ENCODE measurements around the gene ATOSB. TPM values are rescaled to one million over a fixed set of nuclear protein-coding genes. Genes with fewer than 3 reads are reported as not detected.

Gene ATOSB
- total and polyA plus RNA-seq, 2 experiments from 2014 or later: 2.3 to 6.1 TPM

DNA sequence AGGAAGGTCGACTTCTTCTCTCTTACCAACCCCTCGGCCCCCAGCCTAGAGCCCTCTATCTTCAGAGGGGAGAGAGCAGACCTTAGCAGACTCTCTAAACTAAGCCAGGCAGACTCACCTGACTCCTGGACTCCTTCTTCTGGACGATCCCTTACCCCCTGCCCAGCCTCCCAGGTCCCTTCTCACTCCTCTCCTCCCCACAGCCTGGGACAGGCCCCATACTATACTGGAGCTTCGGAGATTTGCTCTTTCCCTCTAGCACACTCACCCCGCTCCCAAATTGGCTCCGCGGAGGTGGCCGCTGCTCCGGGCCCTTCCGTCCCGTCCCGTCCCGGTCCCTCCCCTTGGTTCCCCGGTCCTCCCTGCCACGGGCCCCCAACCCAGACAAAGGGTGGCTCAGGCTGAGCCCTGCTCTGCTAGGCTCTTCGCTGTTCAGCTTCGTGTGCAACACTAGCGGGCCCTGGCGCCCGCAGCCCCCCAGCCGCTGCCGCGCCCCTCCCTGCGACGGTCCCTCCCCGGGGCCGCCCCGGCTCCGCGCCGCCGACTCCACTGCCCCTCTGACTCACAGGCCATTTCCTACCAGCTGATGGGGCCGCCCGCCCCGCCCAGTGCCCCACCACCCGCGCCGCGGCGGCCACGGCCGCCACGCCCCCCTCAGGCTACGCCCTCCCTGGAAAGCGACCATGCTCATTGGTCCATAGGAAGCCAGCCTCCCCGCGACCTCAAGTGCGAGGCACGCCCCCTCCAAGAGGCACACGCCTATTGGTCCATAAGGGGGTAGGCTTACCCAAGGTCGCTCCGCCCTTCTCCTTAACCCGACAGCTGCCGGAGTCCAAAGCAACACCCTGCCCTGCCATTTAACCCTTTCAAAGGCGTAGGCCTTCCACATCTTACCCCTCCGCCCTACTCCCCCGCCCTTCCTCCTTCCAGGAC is 4.4 kb downstream of the ATOSB start:
- Histone ChIP-seq H4K20me1 (replicated peaks; ENCODE audit: insufficient read depth) (no peaks in the 10 kb centered on the region), H2AFZ (peak overlapping the region; percentile 87; the same call in 1 of the 2 replicates), H3K36me3 (ENCODE audit: insufficient read depth) (no peaks in the 10 kb centered on the region), H3K27me3 (ENCODE audit: insufficient read depth) (no peaks in the 10 kb centered on the region), H3K9me2 (ENCODE audit: insufficient read depth) (no peaks in the 10 kb centered on the region), H3F3A (replicated peaks; ENCODE audit: low read depth) (0 out of 2 replicates have a peak, but pooled peaks cover 7% of the 10 kb centered on the region), H3K4me2 (peak overlapping the region; percentile 91), H3K79me2 (replicated peaks; ENCODE audit: insufficient read depth) (peaks cover 16% of the 10 kb centered on the region; the same call in 1 of the 2 replicates), H3K4me3 (peak overlapping the region; percentile 93), H3K4me1 (ENCODE audit: insufficient read depth) (peaks cover 16% of the 10 kb centered on the region), H3K27ac (ENCODE audit: low read depth) (no peak overlapping the region)
- peaks cover 12% of the 10 kb centered on the region for H3K27me3 Mint-ChIP-seq (ENCODE audit: insufficient read depth, low read depth, poor library complexity)
- TF ChIP-seq, protein P1, sequence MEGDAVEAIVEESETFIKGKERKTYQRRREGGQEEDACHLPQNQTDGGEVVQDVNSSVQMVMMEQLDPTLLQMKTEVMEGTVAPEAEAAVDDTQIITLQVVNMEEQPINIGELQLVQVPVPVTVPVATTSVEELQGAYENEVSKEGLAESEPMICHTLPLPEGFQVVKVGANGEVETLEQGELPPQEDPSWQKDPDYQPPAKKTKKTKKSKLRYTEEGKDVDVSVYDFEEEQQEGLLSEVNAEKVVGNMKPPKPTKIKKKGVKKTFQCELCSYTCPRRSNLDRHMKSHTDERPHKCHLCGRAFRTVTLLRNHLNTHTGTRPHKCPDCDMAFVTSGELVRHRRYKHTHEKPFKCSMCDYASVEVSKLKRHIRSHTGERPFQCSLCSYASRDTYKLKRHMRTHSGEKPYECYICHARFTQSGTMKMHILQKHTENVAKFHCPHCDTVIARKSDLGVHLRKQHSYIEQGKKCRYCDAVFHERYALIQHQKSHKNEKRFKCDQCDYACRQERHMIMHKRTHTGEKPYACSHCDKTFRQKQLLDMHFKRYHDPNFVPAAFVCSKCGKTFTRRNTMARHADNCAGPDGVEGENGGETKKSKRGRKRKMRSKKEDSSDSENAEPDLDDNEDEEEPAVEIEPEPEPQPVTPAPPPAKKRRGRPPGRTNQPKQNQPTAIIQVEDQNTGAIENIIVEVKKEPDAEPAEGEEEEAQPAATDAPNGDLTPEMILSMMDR (conservative IDR thresholded peaks at IDR 0.05; ENCODE audit: low read depth in 2 of 2): no peak
- TF ChIP-seq POLR2AphosphoS5 (IDR thresholded peaks at IDR 0.05; ENCODE audit: low read depth): 0 out of 2 replicates have a peak, but pooled peaks have one; percentile 36
- H3K36me3 Mint-ChIP-seq (ENCODE audit: low read depth): peaks cover under 1% of the 10 kb centered on the region; the same call in 1 of the 3 replicates
- H3K4me3 Mint-ChIP-seq: peak overlapping the region; percentile 78
- no peaks in the 10 kb centered on the region for H3K9me3 Mint-ChIP-seq
- ATAC-seq (peak; percentile 60), DNase-seq (ENCODE audit: low spot score) (peak; percentile 100)
- H3K4me1 Mint-ChIP-seq: peaks cover 31% of the 10 kb centered on the region
- no peak overlapping the region for H3K27ac Mint-ChIP-seq

- peaks cover 30% of the 10 kb centered on the region for H3K4me1 Mint-ChIP-seq
- Histone ChIP-seq H4K20me1 (replicated peaks; ENCODE audit: insufficient read depth) (no peaks in the 10 kb centered on the region), H3F3A (replicated peaks; ENCODE audit: low read depth) (0 out of 2 replicates have a peak, but pooled peaks cover 7% of the 10 kb centered on the region), H3K27me3 (ENCODE audit: insufficient read depth) (no peaks in the 10 kb centered on the region), H3K4me3 (peak overlapping the region; percentile 93), H3K36me3 (ENCODE audit: insufficient read depth) (no peaks in the 10 kb centered on the region), H2AFZ (no peak overlapping the region), H3K79me2 (replicated peaks; ENCODE audit: insufficient read depth) (peaks cover 16% of the 10 kb centered on the region; the same call in 1 of the 2 replicates), H3K9me2 (ENCODE audit: insufficient read depth) (no peaks in the 10 kb centered on the region), H3K27ac (ENCODE audit: low read depth) (no peak overlapping the region), H3K4me2 (peak overlapping the region; percentile 91; the same call in 1 of the 2 replicates), H3K4me1 (ENCODE audit: insufficient read depth) (peaks cover 16% of the 10 kb centered on the region)
- H3K9me3 Mint-ChIP-seq: no peaks in the 10 kb centered on the region
- peaks cover 6% of the 10 kb centered on the region; the same call in 2 of the 3 replicates for H3K36me3 Mint-ChIP-seq (ENCODE audit: low read depth)
- ATAC-seq (no peak), DNase-seq (ENCODE audit: low spot score) (no peak)
- peak overlapping the region; percentile 78 for H3K4me3 Mint-ChIP-seq
- H3K27me3 Mint-ChIP-seq (ENCODE audit: insufficient read depth, low read depth, poor library complexity): peaks cover 11% of the 10 kb centered on the region
- no peak for TF ChIP-seq STAT1 (IDR thresholded peaks at IDR 0.05; ENCODE audit: unreplicated experiment)
- no peak for TF ChIP-seq ZNF114 (CRISPR knock-in tag; IDR thresholded peaks at IDR 0.05)
- no peak for TF ChIP-seq REST (IDR thresholded peaks at IDR 0.05; ENCODE audit: unreplicated experiment)
- no peak for TF ChIP-seq POLR2AphosphoS5 (IDR thresholded peaks at IDR 0.05; ENCODE audit: low read depth)
- no peak overlapping the region for H3K27ac Mint-ChIP-seq
Observed at GRCh38 chr9:35110327-35110761, 5.3 kb downstream of the ATOSB start.

All from GM23338 (cell line).